Parathyroid adenoma (tissue), 2 donors: ENCODE measurements around the gene ITM2C.

Source experiments
- H2AFZ ChIP-seq: fragments of 300-600 bp; sonication (generic); one replicate; pipeline ENCODE4 v1.7.0; 2017; ENCODE audit warnings: antibody characterized with exemption, mild to moderate bottlenecking
- H3K27ac ChIP-seq: fragments of 300-600 bp; sonication (generic); one replicate; pipeline ENCODE4 v1.7.0; 2017
- H3K27me3 ChIP-seq: fragments of 300-600 bp; sonication (generic); one replicate; pipeline ENCODE4 v1.7.0; 2017; ENCODE audit warnings: low read length; ENCODE audit not compliant: control insufficient read depth, insufficient read depth
- H3K36me3 ChIP-seq: fragments of 300-600 bp; sonication (generic); one replicate; pipeline ENCODE4 v1.7.0; 2017; ENCODE audit warnings: low read length; ENCODE audit not compliant: control insufficient read depth, insufficient read depth
- H3K4me1 ChIP-seq: fragments of 300-600 bp; sonication (generic); one replicate; pipeline ENCODE4 v1.7.0; 2017; ENCODE audit warnings: control low read depth
- H3K4me2 ChIP-seq: fragments of 300-600 bp; sonication (generic); one replicate; pipeline ENCODE4 v1.7.0; 2017; ENCODE audit warnings: low read length
- H3K4me3 ChIP-seq: fragments of 300-600 bp; sonication (generic); one replicate; pipeline ENCODE4 v1.7.0; 2017; ENCODE audit warnings: low read depth, low read length
- H3K79me2 ChIP-seq: fragments of 300-600 bp; sonication (generic); one replicate; pipeline ENCODE4 v1.7.0; 2017; ENCODE audit warnings: control low read depth
- H3K9ac ChIP-seq: fragments of 300-600 bp; sonication (generic); one replicate; pipeline ENCODE4 v1.7.0; 2017; ENCODE audit warnings: mild to moderate bottlenecking
- H3K9me3 ChIP-seq: fragments of 300-600 bp; sonication (generic); one replicate; pipeline ENCODE4 v1.7.0; 2017; ENCODE audit warnings: low read length; ENCODE audit not compliant: control insufficient read depth
- TF ChIP-seq, protein P1 (sequence below): fragments of 300-600 bp; sonication (generic); IDR thresholded peaks from one replicate; pipeline ENCODE4 v1.7.0; 2017; ENCODE audit warnings: antibody characterized with exemption, mild to moderate bottlenecking
- donor health status: primary hyperparathyroidism.

Gene ITM2C

DNA sequence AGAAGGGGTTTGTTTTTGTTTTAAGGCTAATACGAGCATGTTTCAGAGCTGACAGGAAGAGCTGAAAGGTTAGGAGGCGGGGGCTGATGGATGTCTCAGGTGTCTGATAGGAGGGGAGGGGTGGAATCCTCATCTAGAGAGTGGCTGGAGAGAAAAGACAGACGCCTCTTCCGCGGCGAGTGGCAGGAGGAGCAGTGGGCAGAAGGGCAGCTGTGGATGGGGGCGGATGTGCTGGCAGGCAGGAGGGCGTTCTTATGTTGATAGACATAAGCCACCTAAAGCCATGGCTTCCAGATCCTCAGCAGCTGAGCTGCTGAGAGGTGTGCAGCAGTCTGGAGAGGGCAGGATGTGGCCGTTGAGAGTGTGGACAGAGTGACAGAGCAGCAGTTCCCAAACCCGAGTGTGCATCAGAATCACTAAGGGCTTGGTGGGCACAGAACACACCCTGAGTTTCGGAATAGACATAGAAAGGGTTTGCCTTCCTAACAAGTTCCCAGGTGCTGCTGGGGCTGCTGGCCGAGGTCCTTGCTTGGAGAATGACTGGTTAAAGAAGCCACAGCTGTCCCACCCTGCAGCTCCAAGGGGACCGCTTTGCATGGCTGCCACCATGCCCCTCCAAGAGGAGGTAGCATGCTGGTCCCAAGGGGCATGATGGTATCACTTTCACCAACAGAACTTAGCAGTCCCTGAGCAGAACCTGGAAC, 3.0 kb upstream of the ITM2C start:
- no peak overlapping the region for H3K9ac ChIP-seq
- H3K27ac ChIP-seq: peak overlapping the region; percentile 17
- H3K4me3 ChIP-seq: no peak overlapping the region

DNA sequence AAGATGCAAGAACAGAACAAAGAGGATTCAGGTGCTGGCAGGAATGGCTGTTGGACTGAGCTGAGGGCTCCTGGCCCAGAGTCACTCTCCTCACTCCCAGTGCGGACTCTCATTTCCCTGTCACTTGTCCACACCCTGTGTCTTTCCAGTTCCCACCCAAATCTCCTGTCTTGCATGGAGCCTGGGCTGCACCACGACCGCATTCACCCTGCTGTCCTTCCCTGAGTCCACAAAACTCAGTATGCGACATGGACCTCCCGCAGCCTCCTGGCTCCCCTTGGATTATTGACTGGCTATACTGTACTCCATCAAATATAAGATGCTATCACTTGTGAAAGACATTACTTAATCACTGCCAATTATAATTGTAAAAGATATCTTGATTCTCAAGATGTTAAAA, 2.5 kb upstream of the ITM2C start:
- TF ChIP-seq, protein P1, sequence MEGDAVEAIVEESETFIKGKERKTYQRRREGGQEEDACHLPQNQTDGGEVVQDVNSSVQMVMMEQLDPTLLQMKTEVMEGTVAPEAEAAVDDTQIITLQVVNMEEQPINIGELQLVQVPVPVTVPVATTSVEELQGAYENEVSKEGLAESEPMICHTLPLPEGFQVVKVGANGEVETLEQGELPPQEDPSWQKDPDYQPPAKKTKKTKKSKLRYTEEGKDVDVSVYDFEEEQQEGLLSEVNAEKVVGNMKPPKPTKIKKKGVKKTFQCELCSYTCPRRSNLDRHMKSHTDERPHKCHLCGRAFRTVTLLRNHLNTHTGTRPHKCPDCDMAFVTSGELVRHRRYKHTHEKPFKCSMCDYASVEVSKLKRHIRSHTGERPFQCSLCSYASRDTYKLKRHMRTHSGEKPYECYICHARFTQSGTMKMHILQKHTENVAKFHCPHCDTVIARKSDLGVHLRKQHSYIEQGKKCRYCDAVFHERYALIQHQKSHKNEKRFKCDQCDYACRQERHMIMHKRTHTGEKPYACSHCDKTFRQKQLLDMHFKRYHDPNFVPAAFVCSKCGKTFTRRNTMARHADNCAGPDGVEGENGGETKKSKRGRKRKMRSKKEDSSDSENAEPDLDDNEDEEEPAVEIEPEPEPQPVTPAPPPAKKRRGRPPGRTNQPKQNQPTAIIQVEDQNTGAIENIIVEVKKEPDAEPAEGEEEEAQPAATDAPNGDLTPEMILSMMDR: no peak
- Histone ChIP-seq H3K36me3 (no peaks in the 10 kb centered on the region), H3K9ac (no peak overlapping the region), H3K79me2 (no peaks in the 10 kb centered on the region), H2AFZ (peak overlapping the region; percentile 80), H3K27me3 (no peaks in the 10 kb centered on the region), H3K27ac (no peak overlapping the region), H3K4me2 (no peak overlapping the region), H3K4me3 (no peak overlapping the region), H3K9me3 (no peaks in the 10 kb centered on the region), H3K4me1 (peaks cover 14% of the 10 kb centered on the region)

More for the DNA sequence above, 3.0 kb upstream of the ITM2C start:
- Histone ChIP-seq H3K9me3 (no peaks in the 10 kb centered on the region), H3K36me3 (no peaks in the 10 kb centered on the region), H2AFZ (peak overlapping the region; percentile 80), H3K4me1 (peaks cover 10% of the 10 kb centered on the region), H3K4me2 (no peak overlapping the region), H3K27me3 (no peaks in the 10 kb centered on the region), H3K79me2 (no peaks in the 10 kb centered on the region)
- TF ChIP-seq, protein P1: no peak

DNA sequence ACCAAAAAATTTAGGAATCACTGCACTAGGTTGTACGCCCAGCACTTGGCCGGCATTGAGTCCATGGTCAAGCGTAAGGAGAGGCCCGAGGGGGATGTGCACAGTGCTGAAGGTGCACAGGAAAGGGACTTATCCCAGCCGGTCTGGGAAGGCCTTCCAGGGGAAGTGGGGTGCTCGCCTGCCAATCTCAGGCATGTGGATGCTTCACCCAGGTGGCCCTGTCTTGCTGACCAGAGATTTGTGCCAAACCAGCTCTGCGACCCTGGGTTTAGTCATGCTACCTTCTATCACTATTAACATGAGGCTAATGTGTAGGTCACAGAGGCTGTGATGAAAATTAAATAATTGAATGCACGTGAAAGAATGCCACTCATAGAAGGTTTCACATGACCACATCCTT, 1.7 kb upstream of the ITM2C start:
- Histone ChIP-seq H3K4me2 (no peak overlapping the region), H3K4me1 (peaks cover 14% of the 10 kb centered on the region), H3K9ac (no peak overlapping the region), H3K36me3 (no peaks in the 10 kb centered on the region), H3K27me3 (no peaks in the 10 kb centered on the region), H3K27ac (no peak overlapping the region), H3K9me3 (no peaks in the 10 kb centered on the region), H2AFZ (no peak overlapping the region), H3K79me2 (no peaks in the 10 kb centered on the region), H3K4me3 (no peak overlapping the region)
- TF ChIP-seq, protein P1: no peak

DNA sequence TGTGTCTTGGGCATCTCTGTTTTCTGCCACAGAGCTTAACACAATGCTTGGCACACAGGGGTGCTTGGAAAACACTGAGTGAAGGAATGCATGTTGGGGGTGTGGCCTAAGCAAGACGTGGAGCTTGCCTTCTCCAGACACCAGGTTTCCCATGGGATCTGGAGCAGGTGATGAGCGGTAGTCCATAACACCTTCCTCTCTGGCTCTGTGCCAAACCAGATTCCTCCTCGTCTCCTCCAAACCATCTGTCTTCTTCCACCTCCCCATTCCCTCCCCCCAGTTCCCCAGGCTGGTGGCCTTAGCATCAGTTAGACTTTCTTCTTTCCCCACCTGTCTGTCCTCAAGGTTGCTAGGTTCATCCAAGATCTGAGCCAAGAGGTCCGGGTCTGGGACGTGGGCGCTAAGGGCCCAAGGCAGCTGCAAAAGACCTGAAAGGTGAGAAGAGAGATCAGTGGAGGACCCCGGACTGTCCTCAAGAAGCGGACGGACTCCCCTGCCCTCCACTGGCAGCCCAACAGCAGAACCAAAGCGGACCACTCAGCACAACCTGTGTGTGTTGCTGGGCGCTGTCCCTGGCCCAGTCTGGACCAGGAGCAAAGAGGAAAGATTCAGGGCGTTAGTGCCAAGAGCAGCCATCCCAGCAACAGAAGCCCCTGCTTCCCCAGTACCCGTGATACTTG, 1.2 kb upstream of the ITM2C start:
- no peaks in the 10 kb centered on the region for H3K79me2 ChIP-seq

More for the DNA sequence above, 1.2 kb upstream of the ITM2C start:
- Histone ChIP-seq H3K27me3 (no peaks in the 10 kb centered on the region), H3K4me2 (no peak overlapping the region), H3K9ac (no peak overlapping the region), H3K27ac (no peak overlapping the region), H3K9me3 (no peaks in the 10 kb centered on the region), H3K4me1 (peaks cover 14% of the 10 kb centered on the region), H2AFZ (no peak overlapping the region), H3K4me3 (no peak overlapping the region), H3K36me3 (no peaks in the 10 kb centered on the region)
- TF ChIP-seq, protein P1: no peak
